DND-41 (cell line): Measurements from ENCODE around the gene CTAGE4.
"Not testable (repeated sequence)": the region's sequence is repeated elsewhere in the genome, so short reads cannot be mapped to it uniquely, and the experiment has no call there.

Experiments used
- ATAC-seq: fragments of 200-7000 bp; cut with Tn5 transposase; 3 replicates; pipeline ENCODE4 v1.9.1; 2021; ENCODE audit warnings: low read depth; ENCODE audit not compliant: insufficient read depth
- DNase-seq: peaks from one replicate; pipeline ENCODE4 v3.0.0-alpha.2; 2020
- H2AFZ ChIP-seq: 2 replicates; pipeline ENCODE4 v1.6.0; 2012; ENCODE audit warnings: low read depth, low read length
- H3K27ac ChIP-seq: 2 replicates; pipeline ENCODE4 v1.5.1; 2012; ENCODE audit warnings: low read length, inconsistent platforms
- H3K27me3 ChIP-seq: fragments of 200-600 bp; sonication (generic); 2 replicates; pipeline ENCODE4 v1.6.0; 2012; ENCODE audit warnings: low read length, mild to moderate bottlenecking, inconsistent platforms; ENCODE audit not compliant: insufficient read depth, poor library complexity
- H3K36me3 ChIP-seq: 2 replicates; pipeline ENCODE4 v1.5.1; 2012; ENCODE audit warnings: low read length, inconsistent platforms; ENCODE audit not compliant: insufficient read depth
- H3K4me1 ChIP-seq: 2 replicates; pipeline ENCODE4 v1.5.1; 2012; ENCODE audit warnings: mild to moderate bottlenecking, low read length; ENCODE audit not compliant: insufficient read depth
- H3K4me2 ChIP-seq: 2 replicates; pipeline ENCODE4 v1.6.0; 2012; ENCODE audit warnings: mild to moderate bottlenecking, moderate library complexity, low read length, inconsistent platforms; ENCODE audit not compliant: insufficient read depth
- H3K4me3 ChIP-seq, 2 experiments: fragments of 200-600 bp in 1 of 2; shearing (Covaris generic) in 1 of 2; 2 replicates each; pipeline ENCODE4 v1.5.1; 2012 to 2016; ENCODE audit warnings: inconsistent platforms in 2 of 2, low read length in 2 of 2, mild to moderate bottlenecking in 2 of 2, low read depth in 1 of 2, moderate library complexity in 1 of 2
- H3K79me2 ChIP-seq: 2 replicates; pipeline ENCODE4 v1.6.0; 2012; ENCODE audit warnings: low read length, inconsistent platforms; ENCODE audit not compliant: insufficient read depth
- H3K9ac ChIP-seq: 2 replicates; pipeline ENCODE4 v1.6.0; 2012; ENCODE audit warnings: low read depth, mild to moderate bottlenecking, inconsistent platforms, low read length, moderate library complexity
- H3K9me3 ChIP-seq: 2 replicates; pipeline ENCODE4 v1.5.1; 2012; ENCODE audit warnings: low read length, moderate library complexity, mild to moderate bottlenecking, inconsistent platforms; ENCODE audit not compliant: insufficient read depth, severe bottlenecking
- H4K20me1 ChIP-seq: 2 replicates; pipeline ENCODE4 v1.6.0; 2012; ENCODE audit warnings: low read length; ENCODE audit not compliant: insufficient read depth

The CTAGE4 gene

DNA sequence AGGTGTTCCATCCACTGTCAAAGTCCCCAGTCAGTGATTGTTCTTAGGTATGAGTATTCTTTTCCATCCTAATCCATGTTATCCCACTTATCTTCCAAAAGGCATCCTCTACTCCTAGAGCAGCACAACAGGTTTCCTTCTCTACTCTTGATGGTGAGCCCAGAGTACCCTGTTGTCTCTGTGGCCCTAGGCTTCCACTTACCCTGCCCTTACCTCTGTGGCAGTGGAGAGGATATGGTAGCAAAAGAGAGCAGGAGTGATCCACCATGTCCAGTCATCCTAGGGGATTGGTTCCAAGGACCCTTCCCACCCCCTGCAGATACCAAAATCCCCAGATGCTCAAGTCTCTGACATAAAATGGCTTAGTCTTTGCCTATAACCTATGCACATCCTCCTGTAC, 33.9 kb downstream of the CTAGE4 start:
- not testable (repeated sequence) for ATAC-seq, H2AFZ ChIP-seq, DNase-seq, H3K79me2 ChIP-seq, H3K27ac ChIP-seq, H4K20me1 ChIP-seq, H3K27me3 ChIP-seq, H3K9ac ChIP-seq, H3K9me3 ChIP-seq, H3K36me3 ChIP-seq, H3K4me1 ChIP-seq, H3K4me2 ChIP-seq, H3K4me3 ChIP-seq

- H3K4me3 ChIP-seq, DNase-seq, ATAC-seq, H4K20me1 ChIP-seq, H3K4me2 ChIP-seq, H3K9me3 ChIP-seq, H3K9ac ChIP-seq, H3K27me3 ChIP-seq, H3K36me3 ChIP-seq, H3K4me1 ChIP-seq, H3K27ac ChIP-seq, H3K79me2 ChIP-seq, H2AFZ ChIP-seq: not testable (repeated sequence)
Observed at GRCh38 chr7:144218581-144218980, 35.3 kb downstream of the CTAGE4 start.

- H3K4me1 ChIP-seq, H3K9me3 ChIP-seq, H3K4me2 ChIP-seq, H2AFZ ChIP-seq, H3K36me3 ChIP-seq, H3K9ac ChIP-seq, H3K4me3 ChIP-seq, H3K27ac ChIP-seq, ATAC-seq, DNase-seq, H3K79me2 ChIP-seq, H4K20me1 ChIP-seq, H3K27me3 ChIP-seq: not testable (repeated sequence)
Observed at GRCh38 chr7:144219149-144219548, 35.9 kb downstream of the CTAGE4 start.

DNA sequence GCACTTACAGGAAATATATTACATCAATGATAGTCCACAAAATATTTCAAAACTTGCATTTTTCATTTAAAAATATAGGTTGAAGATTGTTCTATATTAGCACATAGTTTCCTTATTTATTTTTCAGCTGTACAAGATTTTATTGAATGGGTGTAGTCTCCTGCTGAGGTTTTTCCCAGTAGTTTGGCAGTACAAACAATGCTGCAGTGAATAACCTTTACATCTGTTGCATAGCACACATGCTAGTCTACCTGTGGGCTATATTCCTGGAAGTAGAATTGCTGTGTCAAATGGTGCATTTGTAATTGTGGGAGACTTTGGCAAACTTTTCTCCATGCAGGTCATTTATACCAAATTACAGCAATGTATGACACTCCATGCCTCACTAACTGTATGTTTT, 37.3 kb downstream of the CTAGE4 start:
- not testable (repeated sequence) for H3K4me1 ChIP-seq, H3K9ac ChIP-seq, H3K36me3 ChIP-seq, H3K79me2 ChIP-seq, H3K27me3 ChIP-seq, H3K4me2 ChIP-seq, H2AFZ ChIP-seq, H3K4me3 ChIP-seq, DNase-seq, H3K27ac ChIP-seq, ATAC-seq, H3K9me3 ChIP-seq, H4K20me1 ChIP-seq

DNA sequence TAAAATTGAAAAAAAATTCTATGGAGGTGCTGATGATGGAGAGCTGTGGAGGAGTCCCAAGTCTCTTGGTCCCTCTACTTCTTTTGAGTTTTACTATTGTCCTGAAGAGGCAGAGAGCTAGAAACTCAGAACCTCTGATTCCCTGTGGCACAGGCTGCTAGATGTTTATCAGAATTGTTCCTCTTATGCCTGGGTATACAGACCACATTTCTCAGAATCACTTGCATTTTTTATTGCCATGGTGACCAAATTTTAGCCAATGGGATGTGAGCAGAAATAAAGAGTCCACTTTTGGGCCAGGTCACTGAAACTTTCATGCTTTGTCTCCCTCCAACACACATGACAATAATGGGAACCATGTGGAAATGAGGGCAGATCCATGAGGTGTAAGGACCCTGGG, 40.4 kb downstream of the CTAGE4 start:
- H3K36me3 ChIP-seq, H2AFZ ChIP-seq, ATAC-seq, H3K79me2 ChIP-seq, H3K27me3 ChIP-seq, H3K9me3 ChIP-seq, H4K20me1 ChIP-seq, DNase-seq, H3K4me1 ChIP-seq, H3K4me3 ChIP-seq, H3K27ac ChIP-seq, H3K9ac ChIP-seq, H3K4me2 ChIP-seq: not testable (repeated sequence)

DNA sequence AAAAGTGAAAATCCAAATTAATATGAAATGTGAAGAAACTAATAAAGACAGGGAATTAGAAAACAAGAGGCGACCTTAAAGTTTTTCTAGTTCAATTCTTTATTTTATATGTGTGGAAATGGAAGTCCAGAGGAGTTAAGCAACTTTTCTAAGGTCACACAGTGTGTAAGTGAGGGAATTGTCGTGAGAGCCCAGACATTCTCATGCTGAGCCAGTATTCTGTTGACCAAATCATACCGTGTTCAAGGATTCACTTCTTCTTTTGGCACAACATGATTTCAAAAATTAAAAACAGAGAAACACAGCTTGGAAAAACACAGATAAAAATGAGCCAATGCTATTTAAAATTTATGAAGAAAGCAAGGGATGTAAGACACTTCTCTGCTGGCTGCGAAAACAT, 43.6 kb downstream of the CTAGE4 start:
- H2AFZ ChIP-seq, H3K4me3 ChIP-seq, H3K27me3 ChIP-seq, H3K79me2 ChIP-seq, DNase-seq, H3K4me2 ChIP-seq, H3K36me3 ChIP-seq, ATAC-seq, H3K4me1 ChIP-seq, H3K27ac ChIP-seq, H3K9ac ChIP-seq, H4K20me1 ChIP-seq, H3K9me3 ChIP-seq: not testable (repeated sequence)

GRCh38 chr7:144228810-144229209, 45.5 kb downstream of the CTAGE4 start:
- H4K20me1 ChIP-seq, H3K27me3 ChIP-seq, H3K4me3 ChIP-seq, H3K9ac ChIP-seq, ATAC-seq, H3K79me2 ChIP-seq, DNase-seq, H3K9me3 ChIP-seq, H3K4me1 ChIP-seq, H2AFZ ChIP-seq, H3K27ac ChIP-seq, H3K4me2 ChIP-seq, H3K36me3 ChIP-seq: not testable (repeated sequence)

DNA sequence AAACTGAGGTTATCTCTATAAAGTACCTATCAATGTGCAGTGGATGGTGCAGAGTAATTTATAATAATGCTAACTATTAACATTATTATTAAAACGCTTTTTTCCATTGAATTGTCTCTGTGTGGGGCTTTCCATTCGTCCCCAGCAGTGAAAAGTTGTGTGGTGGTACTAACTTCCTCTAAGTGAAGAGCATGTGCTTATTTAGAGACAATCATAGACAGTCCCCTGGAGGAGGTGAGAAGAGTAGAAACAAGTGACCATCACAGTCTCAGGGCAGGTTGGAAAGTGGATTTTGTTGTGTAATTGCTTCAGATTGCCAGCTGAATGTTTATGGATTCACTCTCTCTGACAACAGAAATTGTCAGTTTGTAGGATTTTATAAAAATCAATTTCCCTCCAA, 47.8 kb downstream of the CTAGE4 start:
- not testable (repeated sequence) for H3K4me2 ChIP-seq, H3K4me3 ChIP-seq, H3K4me1 ChIP-seq, ATAC-seq, H3K36me3 ChIP-seq, H3K9ac ChIP-seq, H3K27ac ChIP-seq, H3K79me2 ChIP-seq, H2AFZ ChIP-seq, DNase-seq, H3K27me3 ChIP-seq, H4K20me1 ChIP-seq, H3K9me3 ChIP-seq

- DNase-seq, H3K9ac ChIP-seq, H3K79me2 ChIP-seq: not testable (repeated sequence)
Observed at GRCh38 chr7:144233039-144233438, 49.8 kb downstream of the CTAGE4 start.

More at GRCh38 chr7:144233039-144233438, 49.8 kb downstream of the CTAGE4 start:
- not testable (repeated sequence) for H4K20me1 ChIP-seq, H3K4me3 ChIP-seq, H3K9me3 ChIP-seq, H3K4me1 ChIP-seq, H3K27ac ChIP-seq, H3K4me2 ChIP-seq, H2AFZ ChIP-seq, H3K36me3 ChIP-seq, ATAC-seq, H3K27me3 ChIP-seq
